KG1 (cell line): ENCODE measurements around the gene ZCCHC17.
"Not testable (repeated sequence)": the region's sequence is repeated elsewhere in the genome, so short reads cannot be mapped to it uniquely, and the experiment has no call there.

ENCODE experiments used
- DNase-seq: peaks from one replicate; lab custom pipeline; 2025; lab: John Stamatoyannopoulos, UW

The ZCCHC17 gene

DNA sequence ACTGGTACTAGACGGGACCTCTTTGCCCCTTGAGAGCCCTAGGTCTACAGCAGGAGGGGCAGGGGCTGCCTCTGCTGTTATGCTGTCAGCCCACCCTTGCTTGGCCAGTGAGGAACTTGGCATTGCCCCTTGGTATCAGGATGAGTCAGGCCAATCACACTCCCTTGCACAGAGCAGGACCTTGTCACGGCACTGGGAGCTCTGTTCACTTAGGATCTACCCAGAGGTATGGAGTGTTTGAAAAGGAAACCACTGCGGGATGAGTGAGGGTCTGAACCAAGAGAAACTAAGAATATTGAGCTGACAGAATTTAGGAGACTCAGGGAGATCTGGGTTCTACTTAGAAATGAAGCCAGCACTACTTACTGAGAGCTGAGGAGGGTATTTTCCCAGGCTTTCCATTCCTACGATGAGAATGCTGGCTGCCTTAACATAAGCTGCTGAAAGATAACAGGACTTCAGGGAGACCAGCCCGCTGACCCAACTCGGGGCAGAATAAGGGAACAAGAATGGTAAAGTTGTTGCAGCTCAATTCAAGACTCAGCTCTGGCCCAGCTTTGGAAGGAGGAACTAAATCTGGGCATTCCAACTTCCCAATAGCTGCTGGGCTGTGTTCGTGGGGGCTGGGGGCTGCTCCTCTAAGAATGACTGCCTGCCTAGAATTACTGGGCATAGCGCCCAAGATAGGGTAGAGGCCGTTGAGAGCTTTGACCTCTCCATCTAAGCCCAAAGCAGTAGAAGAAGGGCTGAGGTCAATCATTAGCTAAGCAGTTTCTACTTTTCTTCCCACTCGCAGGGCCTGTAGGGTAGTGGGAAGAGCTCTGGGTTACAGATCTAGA lies 74.5 kb downstream of the ZCCHC17 start:
- no peak for DNase-seq

GRCh38 chr1:31372051-31372450 lies 75.2 kb downstream of the ZCCHC17 start:
- DNase-seq = no peak

GRCh38 chr1:31372751-31373055 lies 75.9 kb downstream of the ZCCHC17 start:
- no peak for DNase-seq

- no peak for DNase-seq
These were observed 76.4 kb downstream of the ZCCHC17 start, which contains the start of gene FABP3 for GRCh38 chr1:31373056-31373896. Gene FABP3 (minus strand): TSS chr1:31373076. CDS start chr1:31373014, 62 bp downstream.

DNA sequence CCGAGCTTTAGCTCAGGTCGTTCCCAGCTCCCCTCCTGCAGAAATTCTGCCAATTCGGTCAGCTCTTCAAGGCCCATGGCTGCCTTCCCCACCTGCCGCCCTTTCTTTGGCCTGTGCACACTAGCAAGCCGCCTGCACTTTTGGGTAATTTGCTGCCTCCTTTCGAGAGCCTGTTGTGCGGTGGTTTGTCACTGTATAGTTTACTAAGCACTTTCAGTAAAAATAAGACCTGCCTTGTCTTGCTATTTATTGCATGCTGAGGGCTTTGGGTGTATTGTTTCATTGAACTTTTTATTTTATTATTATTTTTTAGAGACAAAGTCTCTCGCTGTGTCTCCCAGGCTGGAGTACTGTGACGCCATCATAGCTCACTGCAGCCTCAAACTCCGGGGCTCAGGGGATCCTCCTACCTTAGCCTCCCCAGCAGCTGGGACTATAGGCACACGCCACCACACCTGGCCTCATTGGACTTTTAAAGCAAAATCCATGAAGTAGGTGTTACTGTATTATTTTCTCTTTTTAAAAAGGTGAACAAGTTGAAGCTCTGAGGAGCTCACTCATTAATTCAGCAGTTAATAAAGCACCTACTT lies 77.2 kb downstream of the ZCCHC17 start:
- no peak for DNase-seq

GRCh38 chr1:31374511-31375196 lies 77.8 kb downstream of the ZCCHC17 start:
- DNase-seq = no peak

DNA sequence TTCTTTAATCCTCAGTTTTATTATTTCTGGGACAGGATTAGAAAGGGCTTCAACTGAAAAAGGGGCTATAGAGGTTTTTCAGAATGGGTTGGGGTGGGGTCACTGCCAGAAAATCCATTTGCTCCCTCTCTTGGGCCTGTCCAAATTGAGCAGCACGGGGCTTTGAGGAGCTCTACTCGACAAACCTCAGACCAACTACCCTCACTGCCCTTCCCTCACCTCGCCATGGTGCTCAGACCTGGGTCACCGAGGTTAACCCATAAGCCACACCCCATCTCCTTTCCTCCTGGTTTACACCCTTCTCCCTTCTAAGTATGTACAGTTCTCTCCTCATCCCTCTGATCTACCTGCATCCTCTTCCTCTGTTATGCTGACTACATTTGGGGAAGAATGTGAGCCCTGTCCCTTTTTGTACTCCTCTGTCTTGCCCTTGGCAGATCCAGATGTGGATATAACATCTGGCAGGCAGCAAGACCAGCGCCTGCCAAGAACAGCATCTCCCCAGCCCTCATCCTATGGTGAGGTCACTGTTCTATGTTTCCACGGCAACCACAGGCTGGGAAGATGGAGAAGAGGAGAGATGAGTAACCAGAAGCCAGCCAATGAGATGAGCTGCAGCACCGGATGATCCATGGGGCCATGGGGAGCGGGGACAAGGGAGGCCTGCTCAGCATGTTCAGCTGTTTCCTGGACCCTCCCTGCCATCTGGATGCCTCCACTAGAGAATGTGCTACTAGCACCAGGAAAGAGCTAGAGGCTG lies 79.7 kb downstream of the ZCCHC17 start:
- DNase-seq = no peak

GRCh38 chr1:31377364-31377863 lies 80.6 kb downstream of the ZCCHC17 start:
- DNase-seq = no peak

GRCh38 chr1:31378001-31378400 lies 81.2 kb downstream of the ZCCHC17 start:
- no peak for DNase-seq

GRCh38 chr1:31380181-31380580 lies 83.3 kb downstream of the ZCCHC17 start:
- DNase-seq = no peak

DNA sequence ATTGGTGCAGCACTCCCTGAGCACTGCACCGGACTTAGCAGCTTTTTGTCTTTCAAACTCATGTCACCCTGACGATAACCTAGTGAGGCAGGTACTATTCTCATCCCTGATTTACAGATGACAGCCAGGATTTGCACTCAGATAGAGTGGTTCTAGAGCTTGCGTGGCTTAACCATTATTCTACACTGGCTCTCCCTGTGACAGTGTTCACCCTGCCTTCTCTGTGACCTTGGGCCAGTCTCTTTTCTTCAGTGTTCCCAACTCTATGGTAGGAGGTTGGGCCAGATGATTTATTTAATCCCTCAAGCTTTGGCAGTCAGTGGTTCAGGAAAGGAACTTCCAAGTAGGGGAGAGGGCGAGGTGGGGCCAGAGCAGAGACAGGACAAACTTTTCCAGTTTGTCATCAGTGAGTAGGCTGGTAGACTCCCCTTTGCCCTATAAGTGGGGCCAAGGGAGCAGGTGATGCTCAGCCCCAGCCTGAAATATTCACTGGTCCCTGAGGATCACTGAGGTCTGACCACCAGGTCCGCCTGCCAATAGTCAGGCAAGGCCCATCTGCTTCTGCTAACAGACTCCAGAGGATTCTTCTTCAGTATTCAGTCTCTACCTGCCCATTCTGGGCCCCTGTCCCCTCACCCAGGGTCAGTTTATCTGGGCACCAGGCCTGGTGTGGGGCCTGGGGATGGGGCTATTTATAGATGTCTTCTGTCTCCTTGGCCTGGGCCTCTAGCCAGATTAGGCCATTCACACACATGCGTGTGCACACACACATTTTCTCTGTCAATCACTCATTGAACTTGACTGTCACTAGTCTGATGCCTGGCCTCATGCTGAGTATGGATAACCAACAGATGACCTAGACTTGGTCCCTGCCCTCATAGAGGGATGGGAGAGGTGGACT lies 84.8 kb downstream of the ZCCHC17 start:
- no peak for DNase-seq

DNA sequence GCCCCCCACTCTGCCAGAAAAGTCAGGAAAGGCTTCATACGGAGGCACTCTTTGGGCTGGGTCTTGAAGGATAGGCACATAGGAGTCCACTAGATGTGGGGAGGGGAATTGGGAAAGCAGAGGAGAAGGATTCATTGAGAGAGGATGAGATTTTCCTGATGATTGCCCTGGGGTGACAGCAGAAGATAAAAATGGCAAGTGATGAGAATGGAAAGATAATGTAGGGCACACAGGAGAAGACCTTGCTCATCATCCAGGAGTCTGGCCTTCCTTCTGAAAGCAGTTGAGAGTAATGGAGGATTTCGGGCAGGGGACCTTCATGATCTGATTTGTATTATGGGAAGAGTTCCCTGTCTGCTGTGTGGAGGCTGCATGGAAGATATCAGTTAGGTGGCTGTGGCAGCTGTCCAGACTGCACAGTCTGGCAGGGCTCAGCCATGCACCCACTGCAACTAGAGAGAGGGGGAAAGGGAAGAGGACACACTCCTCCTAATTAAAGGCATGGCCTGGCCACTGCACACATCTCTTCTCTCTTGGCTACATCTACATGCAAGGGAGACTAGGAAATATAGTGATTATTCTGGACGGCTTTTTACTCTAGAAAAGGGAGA lies 85.7 kb downstream of the ZCCHC17 start:
- DNase-seq = no peak

DNA sequence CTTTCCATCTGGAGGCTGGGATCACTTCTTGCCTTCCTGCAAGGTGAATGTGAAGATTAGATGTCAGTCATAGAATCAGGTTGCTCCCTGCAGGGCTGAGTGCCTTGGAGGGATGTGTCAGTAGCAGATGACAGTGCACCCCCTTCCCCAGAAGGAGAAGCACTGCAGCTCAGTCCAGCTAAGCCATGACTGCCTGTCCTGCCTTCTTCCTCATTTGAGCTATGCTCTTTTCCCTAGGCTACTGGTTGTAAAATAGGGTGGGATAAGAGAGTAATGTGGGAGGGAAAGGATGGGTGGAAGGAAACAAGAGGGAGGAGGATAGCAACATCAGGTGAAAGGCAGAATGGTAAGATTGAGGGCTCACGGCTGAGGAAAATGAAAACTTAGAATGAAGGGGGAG lies 87.1 kb downstream of the ZCCHC17 start:
- no peak for DNase-seq

GRCh38 chr1:31386576-31387243 lies 89.9 kb downstream of the ZCCHC17 start:
- DNase-seq = not testable (repeated sequence)

DNA sequence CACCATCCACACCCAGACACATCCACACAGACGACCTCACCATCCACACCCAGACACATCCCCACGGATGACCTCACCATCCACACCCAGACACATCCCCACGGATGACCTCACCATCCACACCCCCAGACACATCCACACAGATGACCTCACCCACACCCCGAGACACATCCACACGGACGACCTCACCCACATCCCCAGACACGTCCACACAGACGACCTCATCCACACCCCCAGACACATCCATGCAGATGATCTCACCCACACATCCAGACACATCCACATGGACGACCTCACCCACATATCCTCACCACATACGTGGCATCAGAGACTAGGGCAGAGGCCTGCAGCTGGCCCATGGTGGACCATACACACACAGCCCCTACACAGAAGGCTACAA lies 90.8 kb downstream of the ZCCHC17 start:
- no peak for DNase-seq

DNA sequence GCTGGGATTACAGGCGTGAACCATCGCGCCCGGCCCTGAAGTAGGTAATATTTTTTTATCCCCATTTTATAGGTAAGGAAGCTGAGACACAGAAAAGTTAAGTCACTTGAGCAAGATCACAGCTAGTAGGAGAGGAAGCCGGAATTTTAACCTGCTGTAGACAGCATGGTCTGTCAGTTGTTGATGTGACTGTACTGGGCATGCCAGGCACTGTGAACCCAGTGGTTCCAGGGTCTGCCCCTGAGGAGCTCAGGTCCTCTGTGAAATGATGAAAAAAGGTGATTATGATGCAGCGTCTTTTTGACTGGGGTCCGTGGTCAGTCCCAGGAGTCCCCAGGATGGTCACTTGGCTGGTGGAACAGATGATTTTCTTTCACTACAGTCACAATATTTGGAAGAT lies 92.8 kb downstream of the ZCCHC17 start:
- no peak for DNase-seq

DNA sequence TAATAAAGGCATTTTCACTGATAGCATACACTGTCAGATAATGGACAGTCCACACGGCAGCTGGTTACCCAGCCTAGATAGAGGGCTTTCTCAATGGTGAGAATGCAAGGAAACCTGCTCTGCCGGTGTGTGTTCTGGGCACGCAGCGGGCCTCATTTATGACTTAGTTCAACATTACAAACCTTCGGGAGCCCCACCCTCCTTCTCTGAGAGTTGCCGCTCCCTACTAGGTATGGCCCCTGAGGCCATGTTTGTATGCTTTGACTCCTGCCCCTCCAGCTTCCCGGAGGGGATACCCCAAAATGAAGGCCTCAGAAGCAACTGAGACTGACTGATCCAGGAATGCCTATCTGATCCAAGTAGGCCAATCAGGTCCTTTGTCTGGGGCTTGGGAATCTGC lies 93.2 kb downstream of the ZCCHC17 start:
- no peak for DNase-seq

- no peak for DNase-seq
These were observed 96.6 kb downstream of the ZCCHC17 start for GRCh38 chr1:31393463-31393862.

GRCh38 chr1:31394584-31395193 lies 97.9 kb downstream of the ZCCHC17 start:
- DNase-seq = peak; percentile 51
